SK-N-SH treated with all-trans-retinoic acid at 6 μM for 48 hours (cell line): Measurements from ENCODE around the gene CCDC34.

Source experiments
- ZNF70 ChIP-seq: fragments of 450-650 bp; formaldehyde crosslinking; IDR thresholded peaks from 2 replicates; pipeline ENCODE4 v1.5.0; 2020; ENCODE audit warnings: mild to moderate bottlenecking, moderate library complexity
- TF ChIP-seq, protein P1 (sequence below): fragments of 250-450 bp; sonication (Bioruptor Pico); IDR thresholded peaks from 2 replicates; pipeline ENCODE4 v1.5.1; 2020; ENCODE audit warnings: low read depth, mild to moderate bottlenecking, moderate library complexity

DNA sequence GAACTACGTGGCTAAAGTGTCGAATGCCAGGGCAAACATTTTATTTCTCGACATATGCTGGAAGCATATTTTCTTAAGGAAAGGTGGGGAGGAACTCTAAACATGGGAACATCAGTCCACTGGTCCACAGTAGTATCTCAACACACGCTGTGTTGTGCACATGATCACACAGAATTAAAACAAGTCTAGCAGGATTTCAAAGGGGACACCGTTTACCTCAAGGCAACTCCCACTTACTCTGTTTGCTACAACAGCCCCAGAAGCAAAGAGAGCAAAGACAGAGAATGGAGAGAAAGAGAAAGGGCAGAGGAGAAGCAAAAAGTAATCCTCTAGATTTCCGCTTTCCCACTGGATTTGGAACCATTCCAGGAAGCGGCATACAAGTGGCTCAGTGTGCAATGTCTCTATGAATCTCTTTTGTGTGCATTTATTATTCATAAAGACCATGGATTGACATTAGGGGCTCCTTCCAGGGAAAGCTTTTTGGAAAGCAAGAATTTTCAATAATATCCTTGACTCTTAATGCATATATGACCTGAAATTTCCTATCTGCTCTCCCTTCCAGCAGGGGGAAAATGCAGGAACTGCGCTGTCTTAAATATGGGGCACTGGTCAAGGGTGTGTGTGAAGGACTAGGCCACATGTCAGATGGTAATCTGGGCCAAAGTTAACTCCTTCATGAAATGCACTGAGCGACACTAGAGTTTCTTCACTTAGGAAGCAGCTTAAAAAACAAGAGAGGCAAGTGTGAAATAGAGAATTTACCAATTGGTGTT lies 34.8 kb upstream of the CCDC34 start:
- no peak for TF ChIP-seq ZNF70 (CRISPR knock-in tag)
- TF ChIP-seq, protein P1, sequence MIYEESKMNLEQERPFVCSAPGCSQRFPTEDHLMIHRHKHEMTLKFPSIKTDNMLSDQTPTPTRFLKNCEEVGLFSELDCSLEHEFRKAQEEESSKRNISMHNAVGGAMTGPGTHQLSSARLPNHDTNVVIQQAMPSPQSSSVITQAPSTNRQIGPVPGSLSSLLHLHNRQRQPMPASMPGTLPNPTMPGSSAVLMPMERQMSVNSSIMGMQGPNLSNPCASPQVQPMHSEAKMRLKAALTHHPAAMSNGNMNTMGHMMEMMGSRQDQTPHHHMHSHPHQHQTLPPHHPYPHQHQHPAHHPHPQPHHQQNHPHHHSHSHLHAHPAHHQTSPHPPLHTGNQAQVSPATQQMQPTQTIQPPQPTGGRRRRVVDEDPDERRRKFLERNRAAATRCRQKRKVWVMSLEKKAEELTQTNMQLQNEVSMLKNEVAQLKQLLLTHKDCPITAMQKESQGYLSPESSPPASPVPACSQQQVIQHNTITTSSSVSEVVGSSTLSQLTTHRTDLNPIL (CRISPR knock-in tag): no peak
